A673 (cell line): Measurements from ENCODE around the gene EXOC3.

Source experiments
- CTCF ChIP-seq: fragments of 300-800, 200-600 bp; sonication (generic); conservative IDR thresholded peaks from 2 replicates; pipeline ENCODE4 v1.5.1; 2017; ENCODE audit warnings: low read depth, mild to moderate bottlenecking, antibody characterized with exemption, low read length, moderate library complexity, mixed read lengths
- EZH2 ChIP-seq: fragments of 200-600 bp; sonication (generic); IDR thresholded peaks from 2 replicates; pipeline ENCODE4 v1.6.1; 2017; ENCODE audit warnings: borderline replicate concordance, low read depth, mild to moderate bottlenecking, mixed read lengths, antibody characterized with exemption, low read length; ENCODE audit not compliant: poor library complexity, severe bottlenecking

GRCh38 chr5:396531-396961, 46.4 kb upstream of the EXOC3 start:
- TF ChIP-seq EZH2 (no peak), CTCF (no peak)
